Stimulated activated CD4-positive, alpha-beta T cell treated with anti-CD3 and anti-CD28 coated beads, Interleukin-2, amount 100 ng/mL, for 4 hours (primary cell): Measurements from ENCODE around the gene P2RY11.
A peak's percentile ranks its signal among the peaks of the same experiment; 100 is the strongest.

Experiments
- DNase-seq: peaks from one replicate; pipeline ENCODE4 v3.0.0-alpha.2; 2020; ENCODE audit warnings: low read depth

The P2RY11 gene

GRCh38 chr19:10093295-10094186 lies 18.0 kb upstream of the P2RY11 start:
- no peak for DNase-seq

DNA sequence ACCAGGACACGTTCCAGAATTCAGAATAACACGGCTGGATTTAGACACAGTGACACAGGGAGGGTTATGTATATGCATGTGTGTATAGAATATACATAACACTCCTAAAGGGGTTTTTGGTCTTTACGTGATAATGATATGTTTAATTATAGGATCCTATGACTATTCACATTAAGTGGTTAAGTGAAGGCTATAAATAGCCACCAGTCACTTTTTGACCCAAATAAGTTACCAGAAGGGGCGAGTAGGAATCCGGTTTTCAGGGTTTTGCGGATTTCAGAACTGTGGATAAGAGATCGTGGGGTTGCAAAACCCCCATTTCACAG lies 15.9 kb upstream of the P2RY11 start:
- no peak for DNase-seq

GRCh38 chr19:10095948-10096614 lies 15.4 kb upstream of the P2RY11 start:
- peak; percentile 86 for DNase-seq

- no peak for DNase-seq
Observed at GRCh38 chr19:10096615-10096963, 14.9 kb upstream of the P2RY11 start.

GRCh38 chr19:10100163-10100785 lies 11.2 kb upstream of the P2RY11 start:
- DNase-seq: no peak

GRCh38 chr19:10102787-10103236 lies 8.7 kb upstream of the P2RY11 start:
- DNase-seq: no peak

DNA sequence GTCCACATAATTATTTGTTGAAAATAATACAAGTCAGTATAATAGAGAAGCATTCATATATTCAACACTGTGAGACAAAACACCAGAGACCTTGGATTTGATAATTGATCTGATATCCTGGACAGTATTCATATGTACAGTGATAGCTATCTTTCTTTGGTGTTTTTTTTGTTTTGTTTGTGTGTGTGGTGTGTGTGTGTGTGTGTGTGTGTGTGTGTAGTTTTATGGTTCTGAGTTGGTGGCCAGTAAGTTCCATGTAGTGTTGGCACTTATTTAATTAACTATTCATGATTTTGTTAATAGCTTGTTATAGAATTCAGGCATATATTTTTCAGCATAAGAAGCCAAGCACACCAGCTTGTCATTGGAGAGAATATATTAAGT lies 7.4 kb upstream of the P2RY11 start:
- no peak for DNase-seq

GRCh38 chr19:10104665-10105508 lies 6.6 kb upstream of the P2RY11 start:
- peak; percentile 64 for DNase-seq

DNA sequence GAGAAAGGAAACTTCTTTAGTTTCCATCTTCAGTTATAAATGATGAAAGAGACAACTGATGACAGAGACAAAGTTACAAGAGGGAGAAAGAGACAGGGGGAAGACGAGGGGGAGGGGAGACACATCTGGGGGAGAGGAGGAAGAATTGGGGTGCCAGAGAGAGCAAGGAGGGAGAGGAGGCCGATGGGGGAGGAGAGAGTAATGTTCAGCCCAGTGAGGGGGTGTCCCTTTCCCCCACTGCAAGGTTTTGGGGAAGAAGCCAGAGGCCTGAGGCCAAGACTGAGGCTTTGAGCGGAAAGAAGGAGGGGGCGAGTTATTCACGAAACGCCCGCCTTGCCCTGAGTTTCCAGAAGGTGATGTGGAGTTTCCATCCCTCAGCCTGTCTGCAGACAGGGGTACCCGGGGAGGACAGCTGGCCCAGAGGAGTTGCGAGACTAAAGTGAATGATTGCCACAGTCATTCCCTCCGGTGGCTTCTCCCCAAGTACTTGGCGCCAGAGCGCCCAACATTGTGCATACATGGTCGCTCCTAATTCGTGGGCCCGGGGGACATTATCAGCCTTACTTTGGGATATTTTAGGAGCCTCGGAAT lies 5.9 kb upstream of the P2RY11 start:
- DNase-seq: peak; percentile 86

DNA sequence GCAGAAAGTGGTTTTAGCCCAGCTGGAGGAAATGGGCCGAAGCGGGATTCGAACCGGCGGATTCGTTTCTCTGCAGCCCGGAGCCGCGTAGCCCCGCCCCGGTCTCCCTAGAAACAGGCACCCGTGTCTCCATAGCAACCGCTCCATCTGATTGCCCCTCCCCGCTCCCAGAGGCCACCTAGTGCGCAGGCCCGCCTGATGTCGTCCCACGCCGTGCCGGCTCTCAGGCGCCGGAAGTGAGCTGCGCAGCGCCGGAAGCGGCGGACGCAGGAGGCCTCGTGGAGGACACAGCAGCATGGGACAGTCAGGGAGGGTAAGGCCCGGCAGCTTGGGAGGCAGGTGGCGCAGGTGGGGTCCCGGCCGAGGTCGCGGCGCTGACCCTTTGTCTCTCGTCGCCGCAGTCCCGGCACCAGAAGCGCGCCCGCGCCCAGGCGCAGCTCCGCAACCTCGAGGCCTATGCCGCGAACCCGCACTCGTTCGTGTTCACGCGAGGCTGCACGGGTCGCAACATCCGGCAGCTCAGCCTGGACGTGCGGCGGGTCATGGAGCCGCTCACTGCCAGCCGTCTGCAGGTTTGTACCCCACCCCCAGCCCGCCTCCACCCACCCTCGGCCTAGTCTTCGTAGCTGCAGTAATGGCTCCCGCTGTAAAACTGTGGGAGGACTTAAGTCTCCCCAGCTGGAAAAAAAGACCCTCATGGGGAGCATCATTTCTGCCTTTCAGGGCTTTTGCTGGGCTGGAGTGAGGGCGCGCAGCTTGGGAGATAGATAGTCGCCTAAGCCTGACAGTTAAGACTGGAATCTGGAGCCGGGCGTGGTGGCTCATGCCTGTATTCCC lies 5.2 kb upstream of the P2RY11 start, which contains the start of gene PPAN:
TSS of gene PPAN (plus strand) at position 263 of the 837 bp plus-strand sequence. CDS start at position 296, 33 bp downstream.
- peak; percentile 95 for DNase-seq

DNA sequence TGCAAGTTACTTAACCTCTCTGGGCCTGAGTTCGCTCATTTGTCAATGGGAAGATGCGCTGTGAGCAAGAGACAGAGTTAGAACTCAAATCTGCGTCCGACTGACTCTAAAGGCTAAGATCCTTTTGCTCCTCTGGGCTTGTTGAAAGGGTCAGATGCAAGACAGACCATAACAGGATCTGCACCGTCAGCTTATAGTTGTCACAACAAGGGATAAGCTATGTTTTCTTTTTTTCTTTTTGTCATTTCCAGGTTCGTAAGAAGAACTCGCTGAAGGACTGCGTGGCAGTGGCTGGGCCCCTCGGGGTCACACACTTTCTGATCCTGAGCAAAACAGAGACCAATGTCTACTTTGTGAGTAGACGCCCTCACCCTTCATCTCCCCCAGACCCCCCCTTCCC lies 4.2 kb upstream of the P2RY11 start:
- DNase-seq: no peak

GRCh38 chr19:10107817-10108367 lies 3.6 kb upstream of the P2RY11 start:
- DNase-seq: no peak

GRCh38 chr19:10109528-10109927 lies 2.0 kb upstream of the P2RY11 start:
- no peak for DNase-seq

GRCh38 chr19:10110076-10110971 lies 1.2 kb upstream of the P2RY11 start:
- no peak for DNase-seq

- no peak for DNase-seq
Observed at GRCh38 chr19:10110972-10111317, 548 bp upstream of the P2RY11 start.

DNA sequence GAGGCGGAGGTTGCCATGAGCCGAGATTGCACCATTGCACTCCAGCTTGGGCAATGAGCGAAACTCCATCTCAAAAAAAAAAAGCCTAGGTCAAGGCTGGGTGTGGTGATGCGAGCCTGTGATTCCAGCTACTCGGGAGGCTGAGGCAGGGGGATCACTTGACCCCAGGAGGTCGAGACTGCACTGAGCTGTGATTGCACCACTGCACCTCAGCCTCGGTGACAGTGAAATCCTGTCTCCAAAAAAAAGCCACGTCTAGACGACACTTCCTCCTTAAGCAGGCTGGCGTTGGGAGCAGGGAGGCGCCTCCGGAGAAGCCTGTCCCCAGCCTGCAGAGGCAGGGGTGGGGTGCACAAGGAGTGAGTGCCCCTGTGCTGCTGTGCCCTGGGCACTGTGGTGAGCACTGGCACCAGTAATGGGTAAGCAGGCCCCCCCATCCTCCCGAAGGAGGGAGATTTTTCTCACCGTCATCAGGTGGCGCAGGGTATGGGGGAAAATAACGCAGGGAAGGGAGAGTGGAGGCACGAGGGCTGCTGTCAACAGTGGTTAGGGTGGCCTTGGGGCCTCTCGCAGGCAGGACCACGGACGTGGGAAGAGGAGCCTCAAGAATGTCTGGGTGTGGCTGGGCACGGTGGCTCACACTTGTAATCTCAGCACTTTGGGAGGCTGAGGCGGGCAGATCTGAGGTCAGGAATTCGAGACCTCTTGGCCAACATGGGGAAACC lies 706 bp downstream of the P2RY11 start:
- DNase-seq: no peak

DNA sequence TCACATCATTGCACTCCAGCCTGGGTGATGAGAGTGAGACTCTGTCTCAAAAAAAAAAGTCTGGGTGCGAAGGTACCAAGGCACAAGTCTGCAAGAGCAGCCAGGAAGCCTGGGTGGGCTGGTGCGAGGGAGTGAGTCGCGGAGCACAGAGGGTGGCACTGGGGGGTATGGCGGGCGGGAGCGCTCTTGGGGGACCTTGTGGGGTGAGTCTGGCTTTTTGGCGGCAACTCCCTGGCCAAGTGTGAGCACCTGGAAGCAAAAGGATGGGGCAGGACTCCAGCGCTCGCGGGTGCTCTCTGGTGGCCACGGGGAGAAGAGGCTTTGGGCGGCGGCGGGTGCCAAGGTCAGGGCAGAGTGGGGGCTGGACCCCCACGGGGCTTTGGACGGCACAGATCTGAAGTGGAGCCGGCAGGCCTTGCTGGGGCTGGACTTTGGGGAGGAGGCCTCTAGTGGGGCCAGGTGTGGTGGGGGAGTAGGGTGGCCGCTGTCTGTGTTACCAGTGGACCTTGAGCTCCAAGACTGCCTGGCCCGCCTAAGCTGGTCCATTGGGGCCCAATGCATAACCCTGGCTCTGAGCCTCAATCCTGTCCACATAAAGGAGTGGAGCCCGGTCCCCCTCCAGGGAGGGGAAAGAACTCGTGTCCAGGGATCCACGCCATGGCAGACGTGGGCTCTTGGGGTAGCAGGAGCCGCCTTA lies 1.6 kb downstream of the P2RY11 start:
- DNase-seq: peak; percentile 52

- no peak for DNase-seq
Observed at GRCh38 chr19:10113592-10113963, 2.1 kb downstream of the P2RY11 start.
